CD4-positive, alpha-beta T cell treated with Interleukin-17A for 4 hours (primary cell): ENCODE data around the gene TMEM30B.
"Not testable (repeated sequence)": the region's sequence is repeated elsewhere in the genome, so short reads cannot be mapped to it uniquely, and the experiment has no call there.

Experiments used
- DNase-seq: peaks from one replicate; pipeline ENCODE4 v3.0.0-alpha.2; 2020; ENCODE audit warnings: mixed read lengths

TMEM30B gene, protein sequence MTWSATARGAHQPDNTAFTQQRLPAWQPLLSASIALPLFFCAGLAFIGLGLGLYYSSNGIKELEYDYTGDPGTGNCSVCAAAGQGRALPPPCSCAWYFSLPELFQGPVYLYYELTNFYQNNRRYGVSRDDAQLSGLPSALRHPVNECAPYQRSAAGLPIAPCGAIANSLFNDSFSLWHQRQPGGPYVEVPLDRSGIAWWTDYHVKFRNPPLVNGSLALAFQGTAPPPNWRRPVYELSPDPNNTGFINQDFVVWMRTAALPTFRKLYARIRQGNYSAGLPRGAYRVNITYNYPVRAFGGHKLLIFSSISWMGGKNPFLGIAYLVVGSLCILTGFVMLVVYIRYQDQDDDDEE

DNA sequence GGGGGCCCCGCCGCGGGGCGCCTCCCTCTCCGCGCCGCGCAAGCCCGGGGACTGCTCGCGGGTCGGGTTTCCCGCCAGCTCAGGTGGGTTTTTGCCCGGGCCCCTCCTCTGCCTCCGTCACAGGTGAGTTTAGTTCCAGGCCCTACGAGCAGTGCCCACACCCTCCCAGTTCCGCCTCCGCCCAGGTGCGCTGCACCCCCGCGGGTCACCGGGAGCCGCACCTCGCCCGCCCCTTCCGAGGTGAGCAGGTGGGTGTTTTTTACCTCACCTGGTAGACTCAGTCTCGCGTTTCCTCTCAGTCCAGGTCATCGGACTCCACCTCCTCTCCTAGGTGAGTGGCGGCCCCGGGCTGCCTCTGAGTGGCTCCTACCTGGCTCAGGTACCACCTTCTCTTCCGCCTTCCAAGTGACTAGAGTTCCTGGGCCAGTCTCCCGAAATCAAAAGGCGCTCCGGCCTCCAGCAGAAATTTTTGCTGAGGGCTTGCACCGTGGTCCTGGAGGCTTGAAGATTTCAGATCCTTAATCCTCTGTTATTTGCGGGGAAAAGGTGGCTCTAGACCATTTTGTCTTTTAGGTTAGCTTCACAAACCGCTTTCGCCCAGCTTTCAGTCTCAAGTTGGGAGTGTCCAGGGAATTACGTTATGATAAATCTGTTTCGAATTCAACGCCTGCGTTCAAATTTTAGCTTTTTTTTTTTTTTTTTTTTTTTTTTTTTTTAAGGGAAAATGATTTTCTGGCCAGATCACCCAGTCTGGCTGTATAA is at the start of gene TMEM30B:
Gene TMEM30B, minus strand, starts transcription at position 153 of the 762 bp plus-strand sequence. CDS start 191 bp downstream, outside the sequence.
- DNase-seq, result peak; percentile 59

DNA sequence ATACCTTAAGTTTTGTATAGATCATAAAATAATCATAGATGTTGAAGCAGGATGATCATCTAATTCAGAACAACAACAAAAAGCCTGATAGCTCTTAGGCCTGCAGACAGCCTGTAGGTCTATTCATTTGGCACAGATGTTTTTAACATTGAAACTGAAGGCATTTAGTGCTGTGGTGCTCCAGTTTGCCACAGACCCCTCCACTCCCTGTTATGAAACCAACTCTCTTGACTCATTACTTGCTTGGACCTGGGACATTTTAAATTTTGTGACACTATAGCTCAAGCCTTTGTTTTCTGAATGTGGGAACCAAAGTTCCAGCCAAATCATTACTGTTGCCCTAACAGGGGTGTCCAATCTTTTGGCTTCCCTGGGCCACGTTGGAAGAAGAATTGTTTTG is 49.4 kb upstream of the TMEM30B start:
- no peak for DNase-seq

DNA sequence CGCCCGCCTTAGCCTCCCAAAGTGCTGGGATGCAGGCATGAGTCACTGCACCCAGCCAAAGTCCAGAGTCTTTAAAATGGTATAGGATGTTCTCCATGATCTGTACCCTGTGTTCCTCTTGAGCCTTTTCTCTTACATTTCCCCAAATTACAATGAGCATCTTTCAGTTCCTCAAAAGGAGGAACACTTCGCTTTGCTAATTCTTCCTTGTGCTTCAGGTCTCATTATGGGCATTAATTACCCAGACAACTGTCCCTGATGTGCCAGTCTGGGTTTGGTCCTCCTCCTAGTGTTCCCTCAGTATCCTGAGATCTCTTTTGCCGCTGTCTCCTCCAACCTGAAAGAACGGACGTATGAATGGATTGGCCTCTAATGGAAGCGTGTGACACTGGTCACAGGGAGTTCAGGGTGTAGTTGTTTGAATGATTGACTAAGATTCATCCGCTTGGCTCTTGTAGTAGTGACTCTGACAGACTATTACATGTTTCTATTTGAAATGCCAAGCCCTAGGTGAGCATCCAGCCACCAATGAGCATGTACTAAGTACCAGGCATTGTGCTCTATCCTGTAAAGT is 48.4 kb upstream of the TMEM30B start:
- DNase-seq, result no peak

DNA sequence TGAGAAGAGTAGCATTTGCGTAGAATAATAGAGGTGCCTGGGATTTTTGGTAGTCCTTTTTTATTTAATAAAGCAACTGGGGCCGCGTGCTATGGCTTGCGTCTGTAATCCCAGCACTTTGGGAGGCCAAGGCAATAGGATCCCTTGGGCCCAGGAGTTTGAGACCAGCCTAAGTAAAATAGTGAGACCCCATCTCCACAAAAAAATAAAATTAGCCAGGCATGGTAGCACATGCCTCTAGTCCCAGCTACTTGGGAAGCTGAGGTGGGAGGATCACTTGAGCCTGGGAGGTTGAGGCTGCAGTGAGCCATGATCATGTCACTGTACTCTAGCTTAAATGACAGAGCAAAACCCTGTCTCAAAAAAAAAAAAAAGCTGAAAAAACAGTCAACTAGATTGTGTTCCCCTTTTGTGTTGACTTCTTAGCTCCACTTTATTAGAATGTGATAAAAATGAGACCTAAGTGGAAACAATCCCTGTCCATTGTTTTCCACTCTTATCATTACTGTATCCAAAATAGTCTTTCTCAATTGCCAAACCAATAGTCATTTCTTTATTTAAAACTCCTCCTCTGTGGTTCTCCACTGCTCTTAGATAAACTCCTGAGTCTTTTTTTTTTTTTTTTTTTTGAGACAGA is 47.6 kb upstream of the TMEM30B start:
- DNase-seq, result no peak

DNA sequence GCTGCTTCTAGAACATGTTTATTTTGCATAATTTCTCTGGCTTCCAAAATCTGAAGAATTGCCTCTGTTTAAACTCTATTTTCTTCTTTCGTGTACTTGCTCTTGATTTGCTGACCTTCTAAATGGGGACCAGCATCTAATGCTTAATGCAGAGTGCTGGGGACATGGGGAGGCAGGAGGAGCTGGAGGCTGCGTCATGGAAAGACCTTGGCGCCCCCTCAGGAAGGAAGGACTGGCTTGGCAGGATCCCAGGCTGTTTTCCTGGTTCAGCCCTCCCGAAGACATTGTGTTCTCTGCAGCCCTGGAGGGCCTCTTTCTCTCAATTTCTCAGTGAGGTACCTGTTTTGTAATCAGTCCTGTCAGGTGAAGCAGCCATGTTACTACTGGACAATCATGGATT is 45.7 kb upstream of the TMEM30B start:
- DNase-seq, result no peak

DNA sequence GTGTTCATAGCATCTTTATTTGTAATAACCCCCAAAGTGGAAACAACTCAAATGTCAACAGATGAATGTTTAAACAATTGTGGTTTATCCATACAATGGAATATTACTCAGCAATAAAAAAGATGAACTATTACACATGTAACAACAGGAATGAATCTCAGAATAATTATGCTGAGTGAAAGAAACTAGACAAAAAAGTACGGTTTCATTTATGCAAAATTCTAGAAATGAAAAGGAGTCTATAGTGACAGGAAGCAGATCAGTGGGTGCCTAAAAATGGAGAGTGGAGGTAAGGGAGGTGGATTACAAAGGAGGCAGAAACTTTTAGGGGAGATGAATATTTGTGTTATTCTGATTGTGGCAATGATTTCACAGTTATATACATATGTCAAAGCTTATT is 45.0 kb upstream of the TMEM30B start:
- no peak for DNase-seq

DNA sequence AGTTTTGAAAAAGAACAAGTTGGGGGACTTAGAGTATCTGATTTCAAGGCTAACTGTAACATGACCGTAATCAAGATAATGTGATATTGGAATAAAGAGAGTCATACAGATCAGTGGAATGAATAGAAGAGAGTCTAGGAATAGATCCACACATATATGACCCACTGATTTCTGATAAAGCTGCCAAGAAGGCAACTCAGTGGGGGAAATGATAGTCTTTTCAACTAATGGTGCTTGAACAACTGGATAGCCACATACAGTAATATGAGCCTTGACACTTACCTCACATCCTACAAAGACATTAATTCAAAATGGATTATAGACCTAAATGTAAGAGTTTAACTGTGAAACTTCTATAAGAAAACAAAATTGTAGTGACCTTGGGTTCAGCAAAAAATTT is 44.0 kb upstream of the TMEM30B start:
- no peak for DNase-seq

DNA sequence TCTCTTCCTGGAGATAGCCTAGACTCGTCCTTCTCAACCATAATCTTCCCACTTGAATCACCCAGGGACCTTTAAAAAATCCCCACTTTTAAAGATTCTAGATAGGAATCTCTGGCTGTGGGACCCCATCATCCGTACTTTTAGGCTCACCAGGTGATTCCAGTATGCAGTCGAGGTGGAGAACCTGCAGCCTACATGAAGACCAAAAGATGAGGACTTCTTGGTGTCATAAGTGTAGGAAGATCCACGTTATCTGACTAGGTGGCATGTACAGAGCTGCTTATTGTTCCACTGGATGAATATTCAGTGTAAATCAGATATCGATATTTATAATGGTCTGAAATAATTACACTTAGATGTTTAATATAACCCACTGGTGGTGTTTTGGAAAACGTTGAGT is 42.8 kb upstream of the TMEM30B start:
- DNase-seq, result no peak

DNA sequence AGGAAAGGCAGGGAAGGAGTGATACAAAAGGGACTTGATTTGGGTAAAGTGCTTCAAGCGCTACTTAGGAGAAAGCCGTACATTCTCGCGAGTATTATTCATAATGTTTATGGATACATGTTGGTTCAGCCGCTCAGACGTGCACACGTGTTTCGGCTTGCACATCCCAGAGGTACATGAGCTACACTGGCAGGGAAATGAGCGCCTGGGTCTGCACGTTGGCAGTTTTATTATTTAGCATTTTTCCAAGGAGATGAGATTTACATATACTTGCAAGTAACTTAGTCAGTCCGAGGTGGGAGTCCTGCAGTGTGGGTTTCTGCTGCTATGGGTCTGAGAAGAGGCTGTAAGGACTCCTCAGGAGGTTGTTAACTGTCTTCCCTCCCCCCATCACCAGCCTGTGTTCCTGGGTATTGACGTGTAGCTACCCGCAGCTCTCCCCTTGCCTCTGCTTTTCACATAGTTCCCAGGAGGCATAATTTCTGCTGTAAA is 41.7 kb upstream of the TMEM30B start:
- peak; percentile 71 for DNase-seq

DNA sequence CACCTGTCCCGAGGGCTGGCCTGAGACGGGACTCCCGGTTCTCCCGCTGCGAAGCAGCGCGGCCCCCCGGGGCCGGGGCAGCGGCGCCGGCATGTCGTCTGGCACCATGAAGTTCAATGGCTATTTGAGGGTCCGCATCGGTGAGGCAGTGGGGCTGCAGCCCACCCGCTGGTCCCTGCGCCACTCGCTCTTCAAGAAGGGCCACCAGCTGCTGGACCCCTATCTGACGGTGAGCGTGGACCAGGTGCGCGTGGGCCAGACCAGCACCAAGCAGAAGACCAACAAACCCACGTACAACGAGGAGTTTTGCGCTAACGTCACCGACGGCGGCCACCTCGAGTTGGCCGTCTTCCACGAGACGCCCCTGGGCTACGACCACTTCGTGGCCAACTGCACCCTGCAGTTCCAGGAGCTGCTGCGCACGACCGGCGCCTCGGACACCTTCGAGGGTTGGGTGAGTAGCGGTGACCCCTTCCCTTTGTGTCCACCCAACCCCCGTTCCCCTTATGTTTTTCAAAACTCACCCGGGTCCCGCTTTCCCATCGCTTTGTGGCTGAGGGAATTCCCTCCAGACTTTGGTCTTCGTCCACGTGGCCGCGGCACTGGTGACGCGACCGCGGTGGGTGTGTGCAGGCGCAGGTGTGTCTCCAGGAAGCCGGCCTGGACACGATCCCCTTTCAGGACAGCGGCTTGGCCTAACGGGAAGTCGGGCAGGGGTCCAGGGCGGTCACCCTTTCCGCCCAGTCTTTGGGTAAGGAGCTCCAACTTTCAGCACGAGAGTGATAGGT is 41.1 kb upstream of the TMEM30B start:
- DNase-seq, result peak; percentile 61

DNA sequence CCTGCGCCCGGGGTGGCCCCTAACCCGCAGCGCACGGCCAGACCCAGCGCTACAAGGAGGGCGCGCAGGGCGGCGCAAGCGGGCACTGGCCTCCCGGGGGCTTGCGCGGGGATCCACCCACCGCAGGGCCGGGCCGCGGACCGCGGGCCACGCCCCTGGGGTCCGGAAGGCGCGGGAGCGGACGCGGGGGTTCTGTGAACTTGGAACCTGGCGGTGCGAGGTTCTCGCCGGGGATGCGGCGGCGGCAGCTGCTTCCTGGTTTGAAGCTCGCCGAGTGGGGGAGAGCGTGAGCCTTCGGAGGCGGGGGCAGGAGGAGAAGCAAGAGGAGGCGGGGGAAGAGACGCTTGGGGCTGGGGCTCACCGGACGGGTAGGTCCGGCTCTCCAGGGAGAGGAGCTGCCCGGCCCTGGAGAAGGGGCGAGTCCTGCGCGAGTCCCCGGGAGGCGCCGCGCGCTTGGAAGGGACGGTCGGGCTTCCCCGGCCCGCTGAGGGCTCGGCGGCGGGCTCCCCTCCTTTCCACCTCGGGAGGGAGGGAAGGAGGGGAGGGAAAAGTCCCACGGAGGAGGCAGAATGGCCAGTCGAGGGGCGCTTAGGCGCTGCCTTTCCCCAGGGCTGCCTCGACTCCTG is 40.4 kb upstream of the TMEM30B start, which contains the start of gene PRKCH:
Gene PRKCH, plus strand, starts transcription at position 195 of the 626 bp plus-strand sequence. CDS start 523 bp downstream, outside the sequence.
- DNase-seq, result peak; percentile 91

DNA sequence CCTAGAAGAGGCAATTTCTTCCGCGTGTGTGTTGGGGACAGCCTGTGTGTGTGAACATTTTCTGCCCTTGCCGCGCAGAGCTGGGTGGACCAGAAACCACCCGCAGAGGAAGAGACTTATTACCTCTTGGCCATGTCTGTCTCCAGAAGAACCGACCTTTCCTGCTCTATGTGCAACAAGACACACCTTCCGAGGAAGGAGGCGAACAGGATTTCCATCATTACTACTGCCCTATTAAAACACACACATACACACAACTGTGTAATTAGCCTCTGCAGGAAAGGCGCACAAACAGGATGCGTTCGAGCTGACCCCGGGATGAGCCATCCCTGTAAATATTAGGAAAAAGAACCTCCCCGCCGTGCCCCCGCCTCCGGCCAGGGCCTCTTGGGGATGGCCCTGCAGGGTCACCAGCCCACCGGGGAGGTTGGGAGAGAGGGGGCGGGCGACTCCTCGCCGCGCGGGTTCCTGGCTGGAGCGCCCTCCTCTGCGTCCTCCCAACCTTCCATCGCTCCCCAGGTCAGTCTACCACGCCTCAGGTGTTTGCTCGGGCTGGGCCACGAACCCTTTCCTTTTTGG is 39.8 kb upstream of the TMEM30B start:
- no peak for DNase-seq

DNA sequence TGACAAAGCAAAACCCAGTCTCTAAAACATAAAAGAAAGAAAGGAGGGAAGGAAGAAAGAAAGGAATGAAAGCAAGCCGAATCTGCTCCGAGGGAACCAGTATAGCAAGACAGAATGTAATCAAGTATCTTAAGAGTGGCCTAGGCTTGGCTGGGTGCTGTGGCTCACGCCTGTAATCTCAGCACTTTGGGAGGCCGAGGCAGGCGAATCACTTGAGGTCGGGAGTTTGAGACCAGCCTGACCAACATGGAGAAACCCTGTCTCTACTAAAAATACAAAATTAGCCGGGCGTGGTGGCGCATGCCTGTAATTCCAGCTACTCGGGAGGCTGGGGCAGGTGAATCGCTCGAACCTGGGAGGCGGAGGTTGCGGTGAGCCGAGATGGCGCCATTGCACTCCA is 39.0 kb upstream of the TMEM30B start:
- DNase-seq, result not testable (repeated sequence)

DNA sequence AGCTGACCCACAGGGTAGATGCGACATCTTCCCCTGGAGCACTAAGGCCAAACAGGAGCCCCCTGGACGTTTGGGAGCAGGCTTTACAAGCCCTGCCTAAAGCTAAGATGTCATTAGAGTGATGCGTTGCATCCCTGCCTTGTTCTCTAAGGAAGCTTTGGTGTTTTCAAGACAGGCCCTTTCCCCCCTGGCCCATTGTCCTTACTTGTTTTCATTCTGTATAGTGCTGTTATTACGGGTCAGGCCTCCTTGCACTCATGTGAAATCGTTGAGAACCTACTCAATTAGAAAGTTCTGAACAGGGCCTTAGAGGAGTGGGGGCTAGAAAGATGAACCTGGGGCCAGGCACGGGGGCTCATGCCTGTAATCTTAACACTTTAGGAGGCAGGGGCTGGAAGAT is 38.6 kb upstream of the TMEM30B start:
- no peak for DNase-seq

DNA sequence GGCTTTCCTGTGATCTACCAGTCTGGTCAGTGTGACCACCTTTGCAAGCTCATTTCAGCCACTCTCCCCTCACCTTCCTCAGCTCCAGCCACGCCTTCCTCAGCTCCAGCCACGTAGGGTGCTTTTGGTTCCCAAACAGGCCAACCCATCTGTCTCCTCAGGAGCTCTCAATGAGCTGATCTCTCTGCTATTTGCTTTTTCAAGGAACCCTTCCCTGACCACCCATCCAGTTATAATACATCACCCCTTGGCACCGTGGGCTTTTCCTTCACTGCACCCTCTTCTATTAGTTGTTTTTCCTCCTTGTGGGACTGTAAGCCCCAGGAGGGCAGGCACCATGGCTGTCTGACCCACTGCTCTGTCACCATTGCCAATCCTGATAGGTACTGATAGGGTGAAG is 37.9 kb upstream of the TMEM30B start:
- DNase-seq, result no peak

DNA sequence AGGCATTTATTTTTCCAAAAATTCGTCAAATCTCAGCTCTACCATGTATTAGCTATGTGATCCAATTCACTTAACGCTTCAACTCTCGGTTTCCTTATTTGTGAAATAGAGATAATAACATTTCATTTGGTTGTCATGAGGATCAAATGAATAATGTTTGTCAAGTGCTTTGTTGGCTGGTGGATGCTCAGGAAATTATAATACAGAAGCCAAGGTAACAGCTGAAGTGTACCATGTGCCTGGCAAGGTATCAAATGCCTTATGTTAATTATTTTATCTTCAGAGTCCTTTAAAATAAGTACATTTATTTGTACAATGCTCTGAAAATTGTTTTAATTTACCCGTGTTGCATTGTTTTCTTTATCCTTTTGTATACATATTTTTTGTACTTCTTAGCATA is 34.2 kb upstream of the TMEM30B start:
- no peak for DNase-seq

DNA sequence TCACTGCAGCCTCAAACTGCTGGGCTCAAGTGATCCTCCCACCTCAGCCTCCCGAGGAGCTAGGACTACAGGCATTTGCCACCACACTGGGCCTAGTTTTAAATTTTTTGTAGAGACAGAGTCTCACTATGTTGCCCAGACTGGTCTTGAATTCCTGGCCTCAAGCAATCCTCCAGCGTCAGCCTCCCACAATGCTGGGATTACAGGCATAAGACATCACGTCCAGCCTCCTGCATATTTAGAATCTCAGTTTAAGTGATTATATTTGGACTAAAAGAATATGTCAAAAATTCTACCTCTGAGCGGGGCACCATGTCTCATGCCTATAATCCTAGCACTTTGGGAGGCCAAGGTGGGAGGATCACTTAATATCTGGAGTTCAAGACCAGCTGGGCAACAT is 27.6 kb upstream of the TMEM30B start:
- DNase-seq, result not testable (repeated sequence)

DNA sequence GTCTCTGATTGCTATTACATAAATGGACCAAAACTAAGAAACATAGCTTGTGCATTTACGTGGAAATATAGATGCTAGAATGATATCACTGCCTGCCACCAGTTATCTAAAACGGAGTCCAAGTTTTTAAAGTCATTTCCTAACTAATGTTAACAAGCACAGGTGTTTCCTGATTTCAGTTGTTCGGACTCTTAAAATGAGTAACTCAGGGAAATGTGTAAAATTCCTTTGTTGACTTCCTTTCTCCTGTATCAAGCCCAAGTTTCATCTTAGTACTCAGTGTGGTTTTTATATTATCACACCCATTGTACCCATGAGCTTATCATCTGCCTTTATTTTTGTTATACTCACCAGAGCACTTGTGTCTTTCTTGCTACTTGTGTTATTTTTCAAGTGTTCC is 27.1 kb upstream of the TMEM30B start:
- DNase-seq, result no peak

DNA sequence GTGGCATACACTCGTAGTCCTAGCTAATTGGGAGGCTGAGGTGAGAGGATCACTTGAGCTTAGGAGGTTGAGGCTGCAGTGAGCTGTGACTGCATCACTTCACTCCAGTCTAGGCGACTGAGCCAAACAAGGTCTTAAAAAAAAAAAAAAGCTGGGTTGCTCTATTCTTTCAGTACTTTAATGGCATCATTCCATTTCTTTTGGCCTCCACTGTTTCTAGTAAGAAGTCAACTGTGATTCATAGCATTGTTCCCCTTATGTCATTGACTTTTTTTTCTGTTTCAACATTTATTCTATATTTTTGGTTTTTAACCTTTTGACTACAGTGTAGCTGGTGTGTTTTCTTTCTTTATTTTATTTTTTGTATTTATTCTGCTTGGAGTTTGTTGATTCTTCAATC is 23.6 kb upstream of the TMEM30B start:
- no peak for DNase-seq

DNA sequence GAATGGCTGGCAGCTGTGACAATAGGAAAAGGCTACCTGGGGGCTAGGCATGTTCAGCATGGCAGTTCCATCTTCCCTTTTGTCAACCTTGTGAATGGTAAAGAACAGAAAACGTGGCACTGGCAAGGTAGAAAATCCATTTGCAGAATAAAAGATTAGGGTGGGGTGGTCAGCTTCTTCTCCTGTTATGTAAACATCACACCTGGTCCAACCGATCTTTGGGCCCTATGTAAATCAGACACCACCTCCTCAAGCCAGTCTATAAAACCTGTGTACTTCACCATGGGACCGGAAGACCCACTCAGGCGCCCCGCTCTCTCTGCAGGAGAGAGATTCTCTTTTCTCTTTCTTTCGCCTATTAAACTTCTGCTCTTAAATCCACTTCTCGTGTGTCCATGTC is 19.6 kb upstream of the TMEM30B start:
- no peak for DNase-seq

DNA sequence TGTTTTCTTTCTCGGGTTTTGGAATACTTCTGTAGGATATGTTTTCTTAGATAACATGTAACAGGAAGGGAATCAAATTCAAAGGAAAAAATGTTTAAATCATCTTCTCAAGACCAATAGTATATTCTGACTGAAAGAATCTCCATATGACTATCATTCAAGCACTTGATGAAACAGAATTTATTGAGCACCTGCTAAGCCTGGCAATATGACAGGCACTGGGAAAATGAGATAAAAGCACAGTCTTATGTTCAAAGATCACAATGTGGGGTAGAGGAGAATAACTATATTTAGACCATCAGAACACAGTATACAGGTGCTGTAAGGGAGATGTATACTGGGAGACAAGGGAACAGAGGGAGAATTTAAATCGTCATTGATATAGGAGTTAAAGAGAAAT is 19.1 kb upstream of the TMEM30B start:
- DNase-seq, result no peak
